SW 1271 (cell line): Measurements from ENCODE around the gene TCF4.

Experiments used
- DNase-seq, 2 experiments: peaks; one replicate each; lab custom pipeline; 2025; lab: John Stamatoyannopoulos, UW

The TCF4 gene

GRCh38 chr18:55384551-55385275, 203.3 kb downstream of the TCF4 start:
- no peak for DNase-seq

GRCh38 chr18:55384115-55384514, 203.9 kb downstream of the TCF4 start:
- no peak for DNase-seq

- no peak for DNase-seq
Observed at GRCh38 chr18:55382277-55382805, 205.7 kb downstream of the TCF4 start.

GRCh38 chr18:55381277-55381676, 206.7 kb downstream of the TCF4 start:
- DNase-seq = no peak

GRCh38 chr18:55380589-55380988, 207.4 kb downstream of the TCF4 start:
- no peak for DNase-seq

- no peak for DNase-seq
Observed at GRCh38 chr18:55376387-55376786, 211.6 kb downstream of the TCF4 start.

GRCh38 chr18:55375930-55376329, 212.1 kb downstream of the TCF4 start:
- no peak for DNase-seq

- no peak for DNase-seq
Observed at GRCh38 chr18:55374741-55375140, 213.3 kb downstream of the TCF4 start.

GRCh38 chr18:55372209-55372608, 215.8 kb downstream of the TCF4 start:
- DNase-seq = no peak

- no peak for DNase-seq
Observed at GRCh38 chr18:55370936-55371335, 217.1 kb downstream of the TCF4 start.

- DNase-seq = no peak
Observed at GRCh38 chr18:55369346-55369745, 218.6 kb downstream of the TCF4 start.

- DNase-seq = no peak
Observed at GRCh38 chr18:55365342-55365741, 222.7 kb downstream of the TCF4 start.

- DNase-seq = no peak
Observed at GRCh38 chr18:55362303-55362702, 225.7 kb downstream of the TCF4 start.

GRCh38 chr18:55361492-55362250, 226.3 kb downstream of the TCF4 start:
- no peak for DNase-seq

GRCh38 chr18:55360061-55360460, 227.9 kb downstream of the TCF4 start:
- no peak for DNase-seq

GRCh38 chr18:55356815-55357214, 231.2 kb downstream of the TCF4 start:
- no peak for DNase-seq

GRCh38 chr18:55355223-55355622, 232.8 kb downstream of the TCF4 start:
- no peak for DNase-seq

GRCh38 chr18:55354795-55355194, 233.2 kb downstream of the TCF4 start:
- DNase-seq = no peak

- DNase-seq = no peak
Observed at GRCh38 chr18:55353806-55354205, 234.2 kb downstream of the TCF4 start.

- no peak for DNase-seq
Observed at GRCh38 chr18:55353391-55353790, 234.6 kb downstream of the TCF4 start.

- no peak for DNase-seq
Observed at GRCh38 chr18:55351980-55352714, 235.8 kb downstream of the TCF4 start.

- no peak for DNase-seq
Observed at GRCh38 chr18:55351241-55351691, 236.7 kb downstream of the TCF4 start.
